ENCODE results near the gene CAPN12.

Gene CAPN12

GRCh38 chr19:38683393-38684077 lies 60.7 kb downstream of the CAPN12 start:
- FAIRE-seq: no peak
- TF ChIP-seq, protein P1, sequence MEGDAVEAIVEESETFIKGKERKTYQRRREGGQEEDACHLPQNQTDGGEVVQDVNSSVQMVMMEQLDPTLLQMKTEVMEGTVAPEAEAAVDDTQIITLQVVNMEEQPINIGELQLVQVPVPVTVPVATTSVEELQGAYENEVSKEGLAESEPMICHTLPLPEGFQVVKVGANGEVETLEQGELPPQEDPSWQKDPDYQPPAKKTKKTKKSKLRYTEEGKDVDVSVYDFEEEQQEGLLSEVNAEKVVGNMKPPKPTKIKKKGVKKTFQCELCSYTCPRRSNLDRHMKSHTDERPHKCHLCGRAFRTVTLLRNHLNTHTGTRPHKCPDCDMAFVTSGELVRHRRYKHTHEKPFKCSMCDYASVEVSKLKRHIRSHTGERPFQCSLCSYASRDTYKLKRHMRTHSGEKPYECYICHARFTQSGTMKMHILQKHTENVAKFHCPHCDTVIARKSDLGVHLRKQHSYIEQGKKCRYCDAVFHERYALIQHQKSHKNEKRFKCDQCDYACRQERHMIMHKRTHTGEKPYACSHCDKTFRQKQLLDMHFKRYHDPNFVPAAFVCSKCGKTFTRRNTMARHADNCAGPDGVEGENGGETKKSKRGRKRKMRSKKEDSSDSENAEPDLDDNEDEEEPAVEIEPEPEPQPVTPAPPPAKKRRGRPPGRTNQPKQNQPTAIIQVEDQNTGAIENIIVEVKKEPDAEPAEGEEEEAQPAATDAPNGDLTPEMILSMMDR (IDR thresholded peaks at IDR 0.05; ENCODE audit: insufficient read depth, missing control alignments): no peak
- no peak for DNase-seq (ENCODE audit: insufficient read length, low spot score)

DNA sequence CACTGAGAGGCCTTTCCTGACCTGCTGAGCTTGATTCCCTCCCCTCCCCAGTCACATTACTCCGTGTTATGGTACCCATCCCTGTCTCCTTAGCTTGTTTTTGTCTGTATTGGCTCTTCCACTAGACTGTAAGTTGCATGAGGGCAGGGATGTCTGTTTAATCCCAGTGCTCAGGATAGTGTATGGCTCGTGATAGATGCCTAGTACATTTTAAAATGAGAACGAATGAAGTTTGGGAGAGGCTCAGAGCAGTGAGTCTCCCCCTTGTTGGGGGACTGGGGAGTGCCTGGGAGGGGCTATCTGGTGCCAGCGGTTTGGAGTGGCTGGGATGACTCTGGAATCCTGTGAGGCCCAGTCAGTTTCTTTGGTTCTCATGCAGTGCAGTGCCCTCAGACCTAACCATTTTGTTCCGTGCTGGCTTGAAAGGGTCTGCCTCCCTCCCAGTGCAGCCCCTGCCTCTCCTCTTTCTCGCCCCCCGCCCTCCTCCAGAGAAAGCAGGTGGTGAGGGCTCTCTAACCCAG lies 61.3 kb downstream of the CAPN12 start:
- no peak for FAIRE-seq
- TF ChIP-seq, protein P1 (IDR thresholded peaks at IDR 0.05; ENCODE audit: insufficient read depth, missing control alignments): no peak
- no peak for DNase-seq (ENCODE audit: insufficient read length, low spot score)

- TF ChIP-seq, protein P1 (IDR thresholded peaks at IDR 0.05; ENCODE audit: insufficient read depth, missing control alignments): no peak
- DNase-seq (ENCODE audit: insufficient read length, low spot score) (no peak), FAIRE-seq (no peak)
These were observed 61.9 kb downstream of the CAPN12 start for GRCh38 chr19:38682195-38682867.
